T-helper 2 cell treated with Interferon-gamma antibody and Interleukin-4, amounts not matched to agents 5 μg/mL and 100 μg/mL, for 36 hours (primary cell): ENCODE data around the gene CNTN4.
"Not testable (repeated sequence)": the region's sequence is repeated elsewhere in the genome, so short reads cannot be mapped to it uniquely, and the experiment has no call there.

Source experiments
- DNase-seq: peaks from one replicate; pipeline ENCODE4 v3.0.0; 2021; ENCODE audit warnings: low spot score
- H3K27ac Mint-ChIP-seq: one replicate; pipeline ENCODE4 v1.8.0; 2021; ENCODE audit warnings: mild to moderate bottlenecking, mixed read lengths
- H3K27me3 Mint-ChIP-seq: one replicate; pipeline ENCODE4 v1.8.0; 2021; ENCODE audit warnings: low read depth, mixed read lengths
- H3K36me3 Mint-ChIP-seq: one replicate; pipeline ENCODE4 v1.8.0; 2021; ENCODE audit warnings: low read depth, mixed read lengths
- H3K4me1 Mint-ChIP-seq: one replicate; pipeline ENCODE4 v1.8.0; 2021; ENCODE audit warnings: low read depth, mixed read lengths
- H3K4me3 Mint-ChIP-seq: one replicate; pipeline ENCODE4 v1.8.0; 2022; ENCODE audit warnings: mild to moderate bottlenecking, moderate library complexity, mixed read lengths
- H3K9me3 Mint-ChIP-seq: one replicate; pipeline ENCODE4 v1.8.0; 2021; ENCODE audit warnings: mixed read lengths

The CNTN4 gene

DNA sequence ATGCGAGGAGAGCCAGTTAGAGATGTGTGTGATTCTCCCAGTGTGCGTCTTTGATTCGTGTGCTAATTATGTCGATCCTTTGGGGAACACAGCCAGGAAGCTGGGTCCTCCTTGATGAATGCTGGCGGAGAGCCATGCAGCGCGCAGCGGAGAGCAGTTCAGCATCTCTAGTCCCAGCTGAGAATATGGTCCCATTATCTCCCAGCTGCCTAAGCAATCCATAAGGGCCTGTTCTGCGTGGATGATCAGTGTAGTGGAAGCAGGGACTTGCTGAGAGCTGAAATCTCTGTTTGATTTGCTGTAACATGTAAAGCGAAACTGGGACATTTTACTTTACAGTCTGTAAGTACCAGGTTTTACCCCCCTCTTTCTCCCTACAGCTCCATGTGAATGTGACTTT, 412.7 kb downstream of the CNTN4 start:
- H3K4me3 Mint-ChIP-seq = no peak overlapping the region
- DNase-seq = no peak
- H3K4me1 Mint-ChIP-seq = no peaks in the 10 kb centered on the region
- no peak overlapping the region for H3K27ac Mint-ChIP-seq
- no peaks in the 10 kb centered on the region for H3K36me3 Mint-ChIP-seq
- no peaks in the 10 kb centered on the region for H3K9me3 Mint-ChIP-seq
- H3K27me3 Mint-ChIP-seq = no peaks in the 10 kb centered on the region

DNA sequence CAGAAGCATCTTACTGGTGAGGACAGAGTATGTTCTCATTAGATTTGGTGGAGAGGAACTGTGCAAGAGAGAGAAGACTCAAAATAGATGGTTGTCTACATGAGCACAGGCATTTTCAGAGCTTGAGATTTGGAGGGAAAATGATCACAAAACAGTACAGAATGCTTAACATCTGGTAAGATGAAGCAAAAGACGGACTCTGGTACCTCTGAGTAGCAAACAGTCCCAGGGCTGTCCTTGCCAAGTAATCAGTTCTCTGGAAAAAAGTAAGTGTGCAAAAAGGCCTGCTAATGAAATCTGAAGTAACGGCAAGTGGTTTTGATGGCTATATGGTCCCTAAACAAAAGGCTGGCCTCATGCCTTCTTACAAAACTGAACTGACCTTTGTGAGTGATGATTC, 414.2 kb downstream of the CNTN4 start:
- no peak overlapping the region for H3K4me3 Mint-ChIP-seq
- H3K27me3 Mint-ChIP-seq = no peaks in the 10 kb centered on the region
- H3K36me3 Mint-ChIP-seq = no peaks in the 10 kb centered on the region
- no peak overlapping the region for H3K27ac Mint-ChIP-seq
- no peak for DNase-seq
- no peaks in the 10 kb centered on the region for H3K4me1 Mint-ChIP-seq
- H3K9me3 Mint-ChIP-seq = no peaks in the 10 kb centered on the region

- Mint-ChIP-seq H3K36me3 (no peaks in the 10 kb centered on the region), H3K4me3 (no peak overlapping the region), H3K27me3 (no peaks in the 10 kb centered on the region), H3K4me1 (no peaks in the 10 kb centered on the region), H3K27ac (no peak overlapping the region), H3K9me3 (no peaks in the 10 kb centered on the region)
- no peak for DNase-seq
These were observed 415.3 kb downstream of the CNTN4 start for GRCh38 chr3:2513986-2514385.

GRCh38 chr3:2516762-2517441, 418.2 kb downstream of the CNTN4 start:
- DNase-seq = no peak
- H3K4me3 Mint-ChIP-seq = no peak overlapping the region
- no peaks in the 10 kb centered on the region for H3K9me3 Mint-ChIP-seq
- no peaks in the 10 kb centered on the region for H3K36me3 Mint-ChIP-seq
- H3K4me1 Mint-ChIP-seq = no peaks in the 10 kb centered on the region
- no peak overlapping the region for H3K27ac Mint-ChIP-seq
- H3K27me3 Mint-ChIP-seq = no peaks in the 10 kb centered on the region

DNA sequence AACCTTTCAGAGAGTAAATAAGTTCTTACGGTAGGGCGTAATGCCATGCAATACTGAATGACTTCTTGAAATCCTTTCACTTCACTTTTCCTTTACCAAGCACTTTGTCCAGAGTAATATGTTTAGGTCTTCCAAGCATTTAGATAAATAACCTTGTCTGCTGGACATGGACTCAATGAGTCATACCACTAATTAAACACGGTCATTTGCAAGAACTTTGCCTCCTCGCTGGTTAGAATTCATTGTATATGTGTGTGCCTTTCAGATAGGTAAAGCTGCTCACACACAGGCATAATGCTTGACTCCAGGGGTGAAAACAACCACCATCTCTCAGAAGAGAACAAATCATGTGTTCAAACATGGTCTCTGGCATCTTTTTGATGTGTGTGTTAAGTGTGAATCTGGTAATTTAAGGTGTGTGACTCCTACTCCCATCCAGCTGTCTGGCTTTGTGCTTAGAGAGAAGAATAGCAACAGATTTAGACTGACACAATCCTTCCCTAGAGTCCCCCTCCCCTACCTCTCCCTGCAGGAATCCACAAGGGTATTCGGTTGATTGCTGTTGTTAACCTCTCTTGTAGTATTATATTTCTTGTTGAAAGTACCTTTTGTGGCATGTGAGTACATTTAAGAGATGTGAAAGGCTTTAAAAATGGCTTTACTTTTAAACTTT, 419.0 kb downstream of the CNTN4 start:
- no peak for DNase-seq
- no peaks in the 10 kb centered on the region for H3K27me3 Mint-ChIP-seq
- no peak overlapping the region for H3K4me3 Mint-ChIP-seq
- H3K27ac Mint-ChIP-seq = no peak overlapping the region
- no peaks in the 10 kb centered on the region for H3K4me1 Mint-ChIP-seq
- H3K9me3 Mint-ChIP-seq = no peaks in the 10 kb centered on the region
- H3K36me3 Mint-ChIP-seq = no peaks in the 10 kb centered on the region

DNA sequence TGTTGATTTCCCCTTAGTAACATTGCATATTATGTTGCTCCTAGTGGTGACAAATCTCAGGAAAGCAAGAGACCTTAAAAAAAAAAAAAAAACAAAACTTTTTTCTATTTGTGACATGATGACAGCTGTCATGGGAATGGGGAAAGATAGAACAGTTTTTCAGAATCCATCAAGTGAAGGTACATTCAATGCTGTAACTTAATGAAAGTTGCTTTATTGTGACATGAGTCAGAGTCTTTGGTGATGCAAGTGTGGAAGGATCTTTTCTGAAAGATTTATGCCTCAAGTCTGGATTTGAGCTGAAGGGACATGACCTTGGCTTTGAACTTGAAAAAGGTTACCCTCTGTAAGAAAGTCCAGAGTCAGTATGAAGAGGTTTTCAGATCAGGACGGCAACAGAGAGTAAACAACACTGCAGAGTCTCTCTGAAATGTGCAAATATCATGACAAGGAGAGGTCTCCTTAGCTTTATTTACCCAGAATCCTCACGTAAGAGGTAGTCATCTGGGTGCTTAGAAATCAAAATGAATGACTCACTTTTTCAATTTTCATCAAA, 424.7 kb downstream of the CNTN4 start:
- DNase-seq = no peak
- Mint-ChIP-seq H3K27me3 (no peaks in the 10 kb centered on the region), H3K4me3 (no peak overlapping the region)

DNA sequence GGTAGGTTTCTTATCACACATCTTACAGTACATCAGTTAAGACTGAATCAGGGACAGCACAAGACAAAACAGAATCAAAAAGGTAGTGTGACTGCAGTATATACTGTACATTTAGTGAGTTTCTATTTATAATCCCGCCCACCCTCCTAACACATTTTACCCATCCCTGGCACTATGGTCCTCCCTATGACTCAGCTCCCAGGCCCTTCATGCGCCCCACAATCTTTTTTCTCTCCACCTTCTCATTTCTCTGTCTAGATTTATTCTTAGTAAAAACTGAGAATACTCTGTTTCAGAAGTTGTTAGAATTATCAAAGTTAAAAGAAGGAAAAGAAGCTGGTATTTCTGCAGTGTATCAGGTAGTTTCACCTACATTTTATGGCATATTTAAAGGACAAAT, 427.3 kb downstream of the CNTN4 start:
- no peak overlapping the region for H3K4me3 Mint-ChIP-seq
- no peaks in the 10 kb centered on the region for H3K4me1 Mint-ChIP-seq
- no peaks in the 10 kb centered on the region for H3K9me3 Mint-ChIP-seq
- DNase-seq = no peak
- H3K27ac Mint-ChIP-seq = no peak overlapping the region
- no peaks in the 10 kb centered on the region for H3K27me3 Mint-ChIP-seq
- H3K36me3 Mint-ChIP-seq = no peaks in the 10 kb centered on the region

More for the DNA sequence above, 424.7 kb downstream of the CNTN4 start:
- no peaks in the 10 kb centered on the region for H3K4me1 Mint-ChIP-seq
- H3K27ac Mint-ChIP-seq = no peak overlapping the region
- no peaks in the 10 kb centered on the region for H3K9me3 Mint-ChIP-seq
- no peaks in the 10 kb centered on the region for H3K36me3 Mint-ChIP-seq

DNA sequence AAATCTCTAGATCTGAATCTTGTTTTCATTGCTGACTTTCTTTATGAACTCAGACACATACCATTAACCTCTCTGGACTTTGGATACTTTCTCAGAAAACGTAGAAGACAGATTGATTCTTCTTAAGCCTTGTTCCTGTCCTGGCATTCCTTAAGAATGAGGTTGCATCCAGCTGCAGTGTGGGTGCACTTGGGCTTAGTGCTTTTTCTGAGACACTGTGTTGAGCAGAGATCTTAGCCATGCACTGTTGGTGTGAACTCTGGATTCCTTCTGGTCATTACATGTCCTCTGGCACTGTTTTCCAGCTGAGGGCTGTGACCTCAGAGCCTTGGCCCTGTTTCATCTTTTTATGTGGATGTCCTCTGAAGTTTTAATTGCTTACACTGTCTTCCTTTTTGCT, 428.3 kb downstream of the CNTN4 start:
- Mint-ChIP-seq H3K27ac (no peak overlapping the region), H3K27me3 (no peaks in the 10 kb centered on the region), H3K9me3 (no peaks in the 10 kb centered on the region), H3K36me3 (no peaks in the 10 kb centered on the region), H3K4me1 (no peaks in the 10 kb centered on the region), H3K4me3 (no peak overlapping the region)
- DNase-seq = no peak

- H3K27ac Mint-ChIP-seq, H3K4me1 Mint-ChIP-seq, H3K27me3 Mint-ChIP-seq, H3K4me3 Mint-ChIP-seq, H3K9me3 Mint-ChIP-seq, H3K36me3 Mint-ChIP-seq, DNase-seq: not testable (repeated sequence)
These were observed 428.7 kb downstream of the CNTN4 start for GRCh38 chr3:2527328-2527727.

DNA sequence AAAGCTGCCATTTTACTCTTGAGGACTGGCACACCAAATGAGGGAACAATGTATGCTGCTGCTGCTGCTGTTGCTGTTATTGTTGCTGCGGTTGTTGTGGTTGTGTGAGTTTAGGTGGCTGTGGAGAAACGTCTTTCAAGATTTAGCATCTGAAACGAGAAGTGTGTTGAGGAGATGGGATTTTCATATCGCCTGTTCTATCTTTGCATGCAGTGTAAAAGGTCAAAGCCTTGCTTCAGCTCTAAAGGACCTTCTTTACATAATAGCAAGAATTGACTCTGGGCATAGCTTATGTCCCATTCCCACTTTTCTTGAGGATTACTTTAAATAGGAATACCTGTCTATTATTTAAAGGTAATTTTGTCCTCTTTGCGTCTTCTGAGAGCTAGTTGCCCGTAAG, 436.1 kb downstream of the CNTN4 start:
- H3K27ac Mint-ChIP-seq, H3K4me1 Mint-ChIP-seq, H3K36me3 Mint-ChIP-seq, H3K4me3 Mint-ChIP-seq, H3K27me3 Mint-ChIP-seq, H3K9me3 Mint-ChIP-seq, DNase-seq: not testable (repeated sequence)

DNA sequence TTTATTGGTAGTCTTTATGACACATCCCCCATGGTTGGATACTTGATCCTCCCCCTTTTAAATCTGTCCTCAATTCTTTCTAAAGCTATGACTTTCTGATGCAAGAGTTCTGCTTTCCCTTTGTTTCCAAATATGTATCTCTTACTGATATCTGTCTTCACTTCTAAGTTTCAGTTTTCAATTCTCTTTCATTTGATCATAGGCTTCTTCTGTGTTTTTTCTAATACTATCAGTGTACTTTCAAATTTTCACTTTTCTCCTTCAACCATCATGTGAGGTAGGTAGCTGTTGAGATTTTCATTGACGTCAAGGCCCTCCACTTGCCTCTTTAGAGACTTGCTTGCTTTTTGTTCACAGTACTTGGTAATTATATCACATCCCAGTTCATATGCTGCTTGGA, 436.5 kb downstream of the CNTN4 start:
- H3K9me3 Mint-ChIP-seq = no peaks in the 10 kb centered on the region
- H3K36me3 Mint-ChIP-seq = no peaks in the 10 kb centered on the region
- DNase-seq = no peak
- no peaks in the 10 kb centered on the region for H3K4me1 Mint-ChIP-seq
- no peaks in the 10 kb centered on the region for H3K27me3 Mint-ChIP-seq
- H3K27ac Mint-ChIP-seq = no peak overlapping the region
- no peak overlapping the region for H3K4me3 Mint-ChIP-seq

GRCh38 chr3:2536575-2536974, 437.9 kb downstream of the CNTN4 start:
- H3K36me3 Mint-ChIP-seq = no peaks in the 10 kb centered on the region
- DNase-seq = no peak
- H3K4me3 Mint-ChIP-seq = no peak overlapping the region
- H3K4me1 Mint-ChIP-seq = no peaks in the 10 kb centered on the region
- no peaks in the 10 kb centered on the region for H3K27me3 Mint-ChIP-seq
- no peaks in the 10 kb centered on the region for H3K9me3 Mint-ChIP-seq
- no peak overlapping the region for H3K27ac Mint-ChIP-seq

DNA sequence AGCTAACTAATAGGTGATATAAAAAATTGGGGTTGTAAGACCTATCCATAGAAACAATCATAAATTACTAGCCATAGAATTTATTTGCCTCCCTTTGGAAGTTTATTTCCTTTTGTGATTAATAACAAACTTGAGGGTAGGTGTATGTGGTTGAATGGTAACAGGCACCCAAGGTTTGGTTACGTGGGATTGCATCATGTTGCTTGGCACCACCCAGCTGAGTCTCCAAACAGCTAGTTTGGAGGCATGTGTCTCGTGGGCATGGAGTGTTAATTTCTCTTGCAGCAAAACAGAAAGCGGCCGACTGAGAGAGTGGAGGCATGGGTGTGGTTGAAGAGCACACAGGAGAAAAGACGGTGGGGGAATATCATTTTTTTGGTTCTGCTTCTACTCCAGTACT, 441.4 kb downstream of the CNTN4 start:
- Mint-ChIP-seq H3K9me3 (peaks cover 3% of the 10 kb centered on the region), H3K4me3 (no peak overlapping the region), H3K27me3 (no peaks in the 10 kb centered on the region), H3K4me1 (no peaks in the 10 kb centered on the region), H3K36me3 (no peaks in the 10 kb centered on the region), H3K27ac (no peak overlapping the region)
- no peak for DNase-seq

DNA sequence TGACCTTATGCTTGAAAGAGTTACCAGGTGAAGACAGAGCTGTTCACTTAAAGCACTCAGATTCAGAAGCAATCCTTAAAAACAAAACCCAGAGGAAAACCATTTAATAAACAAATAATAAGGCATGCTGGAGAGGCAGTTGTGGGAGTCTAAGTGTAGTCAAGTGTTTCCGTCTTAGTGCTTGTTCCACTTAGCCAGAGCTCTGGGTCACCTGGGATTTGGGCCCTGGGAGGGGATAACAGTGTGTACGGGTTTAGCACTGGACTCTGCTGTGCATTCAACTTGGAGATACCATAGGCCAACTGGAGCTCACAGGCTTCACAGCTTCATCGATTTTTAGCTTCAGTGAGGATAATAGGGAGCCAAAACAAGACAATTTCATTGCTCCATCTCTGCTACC, 444.6 kb downstream of the CNTN4 start:
- no peak for DNase-seq
- H3K4me3 Mint-ChIP-seq = no peak overlapping the region
- no peaks in the 10 kb centered on the region for H3K36me3 Mint-ChIP-seq
- H3K27me3 Mint-ChIP-seq = no peaks in the 10 kb centered on the region
- no peak overlapping the region for H3K27ac Mint-ChIP-seq
- H3K4me1 Mint-ChIP-seq = no peaks in the 10 kb centered on the region
- peaks cover 10% of the 10 kb centered on the region for H3K9me3 Mint-ChIP-seq

DNA sequence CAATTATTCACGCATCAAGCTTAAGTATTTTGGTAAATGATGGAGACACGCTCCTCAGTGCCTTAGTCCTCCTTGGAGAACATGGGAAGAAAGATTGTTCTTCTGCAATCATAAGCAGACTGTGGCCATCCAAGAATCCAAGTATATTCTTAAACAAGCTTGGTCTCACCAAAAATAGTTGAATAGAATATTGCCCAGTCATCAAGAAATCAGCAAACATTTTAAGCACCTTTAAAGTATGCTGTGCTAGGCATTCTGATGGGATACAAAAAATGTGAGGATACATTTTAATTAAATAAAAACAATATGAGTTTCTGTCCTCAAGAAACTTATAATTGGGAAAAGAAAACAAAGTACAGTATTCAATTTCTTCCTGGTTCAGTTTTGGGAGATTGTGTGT, 445.5 kb downstream of the CNTN4 start:
- Mint-ChIP-seq H3K27ac (no peak overlapping the region), H3K9me3 (peaks cover 15% of the 10 kb centered on the region), H3K4me1 (no peaks in the 10 kb centered on the region), H3K4me3 (no peak overlapping the region), H3K27me3 (no peaks in the 10 kb centered on the region), H3K36me3 (no peaks in the 10 kb centered on the region)
- DNase-seq = no peak
